HG03354 (cell line): ENCODE results near the gene IKZF1.

ENCODE experiments used
- ATAC-seq: cut with Tn5 transposase; IDR thresholded peaks from one replicate; pipeline ENCODE4 v1.9.1; 2021; ENCODE audit warnings: mild to moderate bottlenecking; ENCODE audit not compliant: unreplicated experiment, poor library complexity, severe bottlenecking

Gene IKZF1

GRCh38 chr7:50349399-50349798 is 44.9 kb downstream of the IKZF1 start:
- ATAC-seq = no peak

- ATAC-seq = peak; percentile 85
Observed at GRCh38 chr7:50349963-50350944, 45.7 kb downstream of the IKZF1 start.

GRCh38 chr7:50351267-50351666 is 46.8 kb downstream of the IKZF1 start:
- ATAC-seq = no peak

GRCh38 chr7:50352282-50352681 is 47.8 kb downstream of the IKZF1 start:
- peak; percentile 85 for ATAC-seq

GRCh38 chr7:50352751-50353150 is 48.2 kb downstream of the IKZF1 start:
- ATAC-seq = no peak

GRCh38 chr7:50353201-50353600 is 48.7 kb downstream of the IKZF1 start:
- ATAC-seq = no peak

GRCh38 chr7:50353894-50354595 is 49.5 kb downstream of the IKZF1 start:
- no peak for ATAC-seq

GRCh38 chr7:50355817-50356178 is 51.3 kb downstream of the IKZF1 start:
- ATAC-seq = no peak

GRCh38 chr7:50356212-50356944 is 51.9 kb downstream of the IKZF1 start:
- ATAC-seq = no peak

GRCh38 chr7:50356945-50357268 is 52.4 kb downstream of the IKZF1 start:
- no peak for ATAC-seq

- no peak for ATAC-seq
Observed at GRCh38 chr7:50357426-50357825, 52.9 kb downstream of the IKZF1 start.

- ATAC-seq = no peak
Observed at GRCh38 chr7:50358041-50358705, 53.7 kb downstream of the IKZF1 start.

- no peak for ATAC-seq
Observed at GRCh38 chr7:50358779-50359178, 54.3 kb downstream of the IKZF1 start.

- ATAC-seq = no peak
Observed at GRCh38 chr7:50359258-50359994, 54.9 kb downstream of the IKZF1 start.

- ATAC-seq = no peak
Observed at GRCh38 chr7:50359995-50360925, 55.7 kb downstream of the IKZF1 start.

- no peak for ATAC-seq
Observed at GRCh38 chr7:50362142-50362541, 57.6 kb downstream of the IKZF1 start.

- no peak for ATAC-seq
Observed at GRCh38 chr7:50362712-50363282, 58.3 kb downstream of the IKZF1 start.
